ENCODE measurements around the gene SPOPL.

DNA sequence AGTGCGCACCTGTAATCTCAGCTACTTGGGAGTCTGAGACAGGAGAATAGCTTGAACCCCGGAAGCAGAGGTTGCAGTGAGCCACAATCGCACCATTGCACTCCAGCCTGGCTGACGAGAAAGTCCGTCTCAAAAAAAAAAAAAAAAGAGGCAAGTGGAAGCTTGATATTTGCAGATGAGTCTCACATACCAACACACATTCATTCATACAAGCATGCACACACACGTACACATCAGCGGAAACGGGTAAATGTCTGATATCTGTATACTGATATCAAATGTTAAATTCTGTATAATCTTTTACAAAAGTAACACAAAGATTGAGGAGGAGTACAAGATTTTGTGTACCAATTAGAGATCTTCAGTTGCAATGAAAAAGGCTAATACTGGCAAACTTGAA, 47.8 kb upstream of the SPOPL start:
- TF ChIP-seq, protein P1, sequence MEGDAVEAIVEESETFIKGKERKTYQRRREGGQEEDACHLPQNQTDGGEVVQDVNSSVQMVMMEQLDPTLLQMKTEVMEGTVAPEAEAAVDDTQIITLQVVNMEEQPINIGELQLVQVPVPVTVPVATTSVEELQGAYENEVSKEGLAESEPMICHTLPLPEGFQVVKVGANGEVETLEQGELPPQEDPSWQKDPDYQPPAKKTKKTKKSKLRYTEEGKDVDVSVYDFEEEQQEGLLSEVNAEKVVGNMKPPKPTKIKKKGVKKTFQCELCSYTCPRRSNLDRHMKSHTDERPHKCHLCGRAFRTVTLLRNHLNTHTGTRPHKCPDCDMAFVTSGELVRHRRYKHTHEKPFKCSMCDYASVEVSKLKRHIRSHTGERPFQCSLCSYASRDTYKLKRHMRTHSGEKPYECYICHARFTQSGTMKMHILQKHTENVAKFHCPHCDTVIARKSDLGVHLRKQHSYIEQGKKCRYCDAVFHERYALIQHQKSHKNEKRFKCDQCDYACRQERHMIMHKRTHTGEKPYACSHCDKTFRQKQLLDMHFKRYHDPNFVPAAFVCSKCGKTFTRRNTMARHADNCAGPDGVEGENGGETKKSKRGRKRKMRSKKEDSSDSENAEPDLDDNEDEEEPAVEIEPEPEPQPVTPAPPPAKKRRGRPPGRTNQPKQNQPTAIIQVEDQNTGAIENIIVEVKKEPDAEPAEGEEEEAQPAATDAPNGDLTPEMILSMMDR (IDR thresholded peaks at IDR 0.05), result no peak
- no peak for TF ChIP-seq POLR2A (IDR thresholded peaks at IDR 0.05)

All from Peyer's patch (tissue), 4 donors.